NT2/D1 (cell line): ENCODE measurements around the gene THAP5.

Experiments used
- SUZ12 ChIP-seq: IDR thresholded peaks from 2 replicates; pipeline ENCODE4 v1.6.1; 2011; ENCODE audit not compliant: insufficient read length, insufficient read depth; ENCODE audit errors: extremely low read depth
- YY1 ChIP-seq: IDR thresholded peaks from 2 replicates; pipeline ENCODE4 v1.6.1; 2011; ENCODE audit not compliant: insufficient read length, insufficient read depth

DNA sequence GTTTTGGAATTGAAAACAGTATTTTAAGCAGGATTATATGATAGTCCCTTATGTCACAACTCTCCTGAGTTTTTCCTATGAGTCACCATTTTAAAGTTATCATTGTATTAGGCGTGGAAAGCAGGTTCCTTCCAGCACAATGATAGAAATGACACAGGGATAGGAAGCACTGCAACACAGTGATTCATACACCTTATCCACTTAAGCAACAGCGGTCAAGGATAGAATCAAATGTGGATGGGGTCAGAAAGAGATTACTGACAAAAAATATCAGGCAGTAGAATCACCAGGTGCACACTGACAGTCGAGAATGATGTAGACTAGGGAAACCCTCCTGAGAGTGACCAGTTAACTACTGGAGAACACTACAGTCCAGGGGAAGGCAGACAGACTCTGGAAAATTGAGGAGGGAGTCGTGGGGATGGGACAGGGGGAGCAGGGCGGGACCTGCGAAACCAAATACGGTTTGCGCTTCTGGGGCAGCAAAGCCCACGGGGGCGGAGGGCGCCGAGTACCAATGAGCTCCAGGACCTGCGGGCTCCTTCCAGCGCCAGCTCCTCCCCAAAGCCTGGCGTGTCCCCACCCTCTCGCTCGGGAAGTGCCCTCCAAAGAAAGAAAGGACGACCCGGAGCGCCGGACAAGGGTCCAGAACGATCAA is 44.0 kb downstream of the THAP5 start:
- no peak for TF ChIP-seq SUZ12
- TF ChIP-seq YY1: no peak
